GM23338 (cell line): ENCODE results near the gene OTUD4. TPM values are rescaled to one million over a fixed set of nuclear protein-coding genes. Genes with fewer than 3 reads are reported as not detected.

ENCODE experiments used
- ATAC-seq: fragments of 200-7000 bp; cut with Tn5 transposase; 3 replicates; pipeline ENCODE4 v1.9.1; 2020
- DNase-seq: peaks from one replicate; pipeline ENCODE4 v3.0.0-alpha.2; 2015; ENCODE audit warnings: low spot score
- H2AFZ ChIP-seq: fragments of 200-600 bp; sonication (generic); 2 replicates; pipeline ENCODE4 v1.8.0; 2016; ENCODE audit warnings: antibody characterized with exemption, mild to moderate bottlenecking, moderate library complexity
- H3F3A ChIP-seq: fragments of 200-600 bp; sonication (generic); replicated peaks from 2 replicates; pipeline ENCODE4 v1.8.0; 2017; ENCODE audit warnings: antibody characterized with exemption, mixed run types, low read depth
- H3K27ac ChIP-seq: fragments of 200-600 bp; sonication (generic); 2 replicates; pipeline ENCODE4 v1.6.1; 2016; ENCODE audit warnings: low read depth
- H3K27me3 ChIP-seq: fragments of 200-600 bp; sonication (generic); 2 replicates; pipeline ENCODE4 v1.8.0; 2016; ENCODE audit warnings: mild to moderate bottlenecking, mixed run types, moderate library complexity; ENCODE audit not compliant: insufficient read depth
- H3K36me3 ChIP-seq: fragments of 200-600 bp; sonication (generic); 2 replicates; pipeline ENCODE4 v1.8.0; 2016; ENCODE audit warnings: mild to moderate bottlenecking; ENCODE audit not compliant: insufficient read depth
- H3K4me1 ChIP-seq: fragments of 200-600 bp; sonication (generic); 2 replicates; pipeline ENCODE4 v1.8.0; 2016; ENCODE audit warnings: mild to moderate bottlenecking, moderate library complexity; ENCODE audit not compliant: insufficient read depth
- H3K4me2 ChIP-seq: fragments of 200-600 bp; sonication (generic); 2 replicates; pipeline ENCODE4 v1.7.1; 2017; ENCODE audit warnings: mixed run types
- H3K4me3 ChIP-seq: fragments of 200-600 bp; sonication (generic); 2 replicates; pipeline ENCODE4 v1.6.1; 2016; ENCODE audit warnings: mixed run types
- H3K79me2 ChIP-seq: fragments of 200-600 bp; sonication (generic); replicated peaks from 2 replicates; pipeline ENCODE4 v1.8.0; 2017; ENCODE audit warnings: mild to moderate bottlenecking; ENCODE audit not compliant: insufficient read depth
- H3K9me2 ChIP-seq: fragments of 200-600 bp; sonication (generic); 2 replicates; pipeline ENCODE4 v1.8.0; 2017; ENCODE audit not compliant: insufficient read depth
- H4K20me1 ChIP-seq: fragments of 200-600 bp; sonication (generic); replicated peaks from 2 replicates; pipeline ENCODE4 v1.8.0; 2017; ENCODE audit warnings: mild to moderate bottlenecking; ENCODE audit not compliant: insufficient read depth
- H3K27ac Mint-ChIP-seq: 2 replicates; pipeline ENCODE4 v1.8.0; 2020; ENCODE audit warnings: inconsistent platforms, mild to moderate bottlenecking, moderate library complexity, mixed read lengths
- H3K27me3 Mint-ChIP-seq: 3 replicates; pipeline ENCODE4 v1.8.0; 2022; ENCODE audit warnings: low read depth, mild to moderate bottlenecking, moderate library complexity, mixed read lengths, inconsistent platforms; ENCODE audit not compliant: insufficient read depth, poor library complexity
- H3K36me3 Mint-ChIP-seq: 3 replicates; pipeline ENCODE4 v1.8.0; 2021; ENCODE audit warnings: low read depth, mild to moderate bottlenecking, inconsistent platforms, moderate library complexity, mixed read lengths
- H3K4me1 Mint-ChIP-seq: 3 replicates; pipeline ENCODE4 v1.8.0; 2020; ENCODE audit warnings: mild to moderate bottlenecking, inconsistent platforms, mixed read lengths
- H3K4me3 Mint-ChIP-seq: 3 replicates; pipeline ENCODE4 v1.8.0; 2021; ENCODE audit warnings: moderate library complexity, mild to moderate bottlenecking, inconsistent platforms, mixed read lengths
- H3K9me3 Mint-ChIP-seq: 3 replicates; pipeline ENCODE4 v1.8.0; 2020; ENCODE audit warnings: moderate library complexity, mild to moderate bottlenecking, inconsistent platforms, mixed read lengths
- CREB1 ChIP-seq: fragments of 250-450 bp; sonication (Bioruptor Pico); IDR thresholded peaks from 2 replicates; pipeline ENCODE4 v1.5.0; 2020; ENCODE audit warnings: low read depth, mild to moderate bottlenecking, moderate library complexity
- EZH2 ChIP-seq: fragments of 200-600 bp; sonication (generic); IDR thresholded peaks from one replicate; pipeline ENCODE4 v1.8.0; 2017; ENCODE audit warnings: antibody characterized with exemption, mild to moderate bottlenecking, low read depth; ENCODE audit not compliant: unreplicated experiment
- EZH2phosphoT487 ChIP-seq: fragments of 200-600 bp; sonication (generic); IDR thresholded peaks from one replicate; pipeline ENCODE4 v1.8.1; 2018; ENCODE audit warnings: antibody characterized with exemption; ENCODE audit not compliant: unreplicated experiment
- JUNB ChIP-seq: IDR thresholded peaks from one replicate; pipeline ENCODE4 v1.6.1; 2016; ENCODE audit warnings: antibody characterized with exemption; ENCODE audit not compliant: unreplicated experiment
- NANOG ChIP-seq: IDR thresholded peaks from 2 replicates; pipeline ENCODE4 v1.6.1; 2016; ENCODE audit warnings: antibody characterized with exemption, borderline replicate concordance
- POLR2AphosphoS5 ChIP-seq: IDR thresholded peaks from 2 replicates; pipeline ENCODE4 v1.6.1; 2016; ENCODE audit warnings: antibody characterized with exemption, low read depth
- STAT1 ChIP-seq: IDR thresholded peaks from one replicate; pipeline ENCODE4 v1.6.1; 2016; ENCODE audit warnings: antibody characterized with exemption; ENCODE audit not compliant: unreplicated experiment
- ZNF114 ChIP-seq: fragments of 250-450 bp; sonication (Bioruptor Pico); IDR thresholded peaks from 2 replicates; pipeline ENCODE4 v1.5.0; 2020; ENCODE audit warnings: mild to moderate bottlenecking, moderate library complexity
- ZNF331 ChIP-seq: fragments of 250-450 bp; sonication (Bioruptor Pico); IDR thresholded peaks from 2 replicates; pipeline ENCODE4 v1.5.0; 2020; ENCODE audit warnings: low read depth, mild to moderate bottlenecking, moderate library complexity
- polyA plus RNA-seq: library from polyadenylated mRNA; unstranded; fragments of >200 nt; fragmentation: Nextera tagmentation; extraction: Ambion mirVana; gene quantifications from 2 replicates; pipeline ENCODE4 v1.2.1, GENCODE V29; 2016
- total RNA-seq: library from RNA; depleted of rRNA; stranded (reverse); fragments of >200 nt; shearing (Covaris generic); gene quantifications from 2 replicates; pipeline ENCODE4 v1.2.3, GENCODE V29; 2014
- TF ChIP-seq, protein P1 (sequence below), 2 experiments: fragments of 200-600 bp in 1 of 2; sonication (generic) in 1 of 2; conservative IDR thresholded peaks; 2 replicates each; pipeline versions ENCODE4 v1.5.1 to v1.6.1; 2016 to 2017; ENCODE audit warnings: antibody characterized with exemption in 2 of 2, low read depth in 2 of 2, mild to moderate bottlenecking in 2 of 2, moderate library complexity in 1 of 2
- TF ChIP-seq, protein P2 (sequence below): IDR thresholded peaks from one replicate; pipeline ENCODE4 v1.6.1; 2018; ENCODE audit warnings: antibody characterized with exemption; ENCODE audit not compliant: unreplicated experiment
- TF ChIP-seq, protein P3 (sequence below): IDR thresholded peaks from 2 replicates; pipeline ENCODE4 v1.6.1; 2016; ENCODE audit warnings: antibody characterized with exemption
- TF ChIP-seq, protein P4 (sequence below): fragments of 250-450 bp; sonication (Bioruptor Pico); IDR thresholded peaks from 2 replicates; pipeline ENCODE4 v1.5.0; 2020; ENCODE audit warnings: mild to moderate bottlenecking, moderate library complexity

OTUD4 gene
- total and polyA plus RNA-seq, 2 experiments from 2014 or later = 17.9 to 53.2 TPM

DNA sequence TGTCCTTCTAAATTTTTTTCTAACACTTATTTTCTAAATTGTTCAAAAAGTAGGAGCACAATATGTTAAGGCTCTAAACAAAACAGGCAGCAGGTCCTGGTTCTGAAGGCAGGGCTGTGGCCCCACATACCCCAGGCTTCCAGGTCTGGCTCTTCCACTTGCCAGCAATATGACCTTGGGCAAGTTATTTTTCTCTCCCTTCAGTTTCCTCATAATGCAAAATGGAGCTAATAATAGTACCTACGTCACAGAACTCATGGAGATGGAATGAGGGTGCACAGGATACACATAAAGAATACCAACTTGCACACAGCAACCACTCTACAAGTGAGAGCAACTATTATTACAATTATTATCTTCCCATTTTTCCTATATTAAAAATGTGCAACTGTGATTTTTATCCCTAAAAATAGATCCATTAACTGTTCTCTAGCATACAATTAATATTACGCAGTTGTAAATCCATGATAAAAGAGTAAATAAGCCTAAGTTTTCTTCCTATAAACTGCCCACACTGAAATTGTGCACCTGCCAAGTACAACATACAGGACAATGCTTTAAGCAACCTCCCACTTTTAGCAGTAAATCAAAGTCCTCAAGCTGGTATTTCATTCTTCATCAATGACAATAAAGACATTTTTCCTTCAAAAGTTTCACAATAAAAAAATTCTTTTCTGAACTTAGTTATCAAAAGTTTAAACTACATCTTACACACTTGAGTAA lies 27.0 kb downstream of the OTUD4 start:
- H3K4me2 ChIP-seq = no peak overlapping the region
- no peak overlapping the region for H3K27ac Mint-ChIP-seq
- no peak overlapping the region for H3K4me3 ChIP-seq
- no peak overlapping the region for H2AFZ ChIP-seq
- H3K79me2 ChIP-seq = peaks cover 9% of the 10 kb centered on the region; the same call in 1 of the 2 replicates
- H3K36me3 Mint-ChIP-seq = peaks cover 64% of the 10 kb centered on the region
- TF ChIP-seq NANOG (no peak), STAT1 (no peak), EZH2phosphoT487 (no peak), ZNF114 (CRISPR knock-in tag) (no peak), JUNB (no peak), EZH2 (no peak), ZNF331 (CRISPR knock-in tag) (no peak), CREB1 (CRISPR knock-in tag) (no peak), POLR2AphosphoS5 (no peak)
- TF ChIP-seq, protein P1, sequence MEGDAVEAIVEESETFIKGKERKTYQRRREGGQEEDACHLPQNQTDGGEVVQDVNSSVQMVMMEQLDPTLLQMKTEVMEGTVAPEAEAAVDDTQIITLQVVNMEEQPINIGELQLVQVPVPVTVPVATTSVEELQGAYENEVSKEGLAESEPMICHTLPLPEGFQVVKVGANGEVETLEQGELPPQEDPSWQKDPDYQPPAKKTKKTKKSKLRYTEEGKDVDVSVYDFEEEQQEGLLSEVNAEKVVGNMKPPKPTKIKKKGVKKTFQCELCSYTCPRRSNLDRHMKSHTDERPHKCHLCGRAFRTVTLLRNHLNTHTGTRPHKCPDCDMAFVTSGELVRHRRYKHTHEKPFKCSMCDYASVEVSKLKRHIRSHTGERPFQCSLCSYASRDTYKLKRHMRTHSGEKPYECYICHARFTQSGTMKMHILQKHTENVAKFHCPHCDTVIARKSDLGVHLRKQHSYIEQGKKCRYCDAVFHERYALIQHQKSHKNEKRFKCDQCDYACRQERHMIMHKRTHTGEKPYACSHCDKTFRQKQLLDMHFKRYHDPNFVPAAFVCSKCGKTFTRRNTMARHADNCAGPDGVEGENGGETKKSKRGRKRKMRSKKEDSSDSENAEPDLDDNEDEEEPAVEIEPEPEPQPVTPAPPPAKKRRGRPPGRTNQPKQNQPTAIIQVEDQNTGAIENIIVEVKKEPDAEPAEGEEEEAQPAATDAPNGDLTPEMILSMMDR (conservative IDR thresholded peaks at IDR 0.05; ENCODE audit: low read depth in 2 of 2) = no peak
- TF ChIP-seq, protein P2, sequence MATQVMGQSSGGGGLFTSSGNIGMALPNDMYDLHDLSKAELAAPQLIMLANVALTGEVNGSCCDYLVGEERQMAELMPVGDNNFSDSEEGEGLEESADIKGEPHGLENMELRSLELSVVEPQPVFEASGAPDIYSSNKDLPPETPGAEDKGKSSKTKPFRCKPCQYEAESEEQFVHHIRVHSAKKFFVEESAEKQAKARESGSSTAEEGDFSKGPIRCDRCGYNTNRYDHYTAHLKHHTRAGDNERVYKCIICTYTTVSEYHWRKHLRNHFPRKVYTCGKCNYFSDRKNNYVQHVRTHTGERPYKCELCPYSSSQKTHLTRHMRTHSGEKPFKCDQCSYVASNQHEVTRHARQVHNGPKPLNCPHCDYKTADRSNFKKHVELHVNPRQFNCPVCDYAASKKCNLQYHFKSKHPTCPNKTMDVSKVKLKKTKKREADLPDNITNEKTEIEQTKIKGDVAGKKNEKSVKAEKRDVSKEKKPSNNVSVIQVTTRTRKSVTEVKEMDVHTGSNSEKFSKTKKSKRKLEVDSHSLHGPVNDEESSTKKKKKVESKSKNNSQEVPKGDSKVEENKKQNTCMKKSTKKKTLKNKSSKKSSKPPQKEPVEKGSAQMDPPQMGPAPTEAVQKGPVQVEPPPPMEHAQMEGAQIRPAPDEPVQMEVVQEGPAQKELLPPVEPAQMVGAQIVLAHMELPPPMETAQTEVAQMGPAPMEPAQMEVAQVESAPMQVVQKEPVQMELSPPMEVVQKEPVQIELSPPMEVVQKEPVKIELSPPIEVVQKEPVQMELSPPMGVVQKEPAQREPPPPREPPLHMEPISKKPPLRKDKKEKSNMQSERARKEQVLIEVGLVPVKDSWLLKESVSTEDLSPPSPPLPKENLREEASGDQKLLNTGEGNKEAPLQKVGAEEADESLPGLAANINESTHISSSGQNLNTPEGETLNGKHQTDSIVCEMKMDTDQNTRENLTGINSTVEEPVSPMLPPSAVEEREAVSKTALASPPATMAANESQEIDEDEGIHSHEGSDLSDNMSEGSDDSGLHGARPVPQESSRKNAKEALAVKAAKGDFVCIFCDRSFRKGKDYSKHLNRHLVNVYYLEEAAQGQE = no peak
- TF ChIP-seq, protein P3, sequence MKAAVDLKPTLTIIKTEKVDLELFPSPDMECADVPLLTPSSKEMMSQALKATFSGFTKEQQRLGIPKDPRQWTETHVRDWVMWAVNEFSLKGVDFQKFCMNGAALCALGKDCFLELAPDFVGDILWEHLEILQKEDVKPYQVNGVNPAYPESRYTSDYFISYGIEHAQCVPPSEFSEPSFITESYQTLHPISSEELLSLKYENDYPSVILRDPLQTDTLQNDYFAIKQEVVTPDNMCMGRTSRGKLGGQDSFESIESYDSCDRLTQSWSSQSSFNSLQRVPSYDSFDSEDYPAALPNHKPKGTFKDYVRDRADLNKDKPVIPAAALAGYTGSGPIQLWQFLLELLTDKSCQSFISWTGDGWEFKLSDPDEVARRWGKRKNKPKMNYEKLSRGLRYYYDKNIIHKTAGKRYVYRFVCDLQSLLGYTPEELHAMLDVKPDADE = no peak
- TF ChIP-seq, protein P4, sequence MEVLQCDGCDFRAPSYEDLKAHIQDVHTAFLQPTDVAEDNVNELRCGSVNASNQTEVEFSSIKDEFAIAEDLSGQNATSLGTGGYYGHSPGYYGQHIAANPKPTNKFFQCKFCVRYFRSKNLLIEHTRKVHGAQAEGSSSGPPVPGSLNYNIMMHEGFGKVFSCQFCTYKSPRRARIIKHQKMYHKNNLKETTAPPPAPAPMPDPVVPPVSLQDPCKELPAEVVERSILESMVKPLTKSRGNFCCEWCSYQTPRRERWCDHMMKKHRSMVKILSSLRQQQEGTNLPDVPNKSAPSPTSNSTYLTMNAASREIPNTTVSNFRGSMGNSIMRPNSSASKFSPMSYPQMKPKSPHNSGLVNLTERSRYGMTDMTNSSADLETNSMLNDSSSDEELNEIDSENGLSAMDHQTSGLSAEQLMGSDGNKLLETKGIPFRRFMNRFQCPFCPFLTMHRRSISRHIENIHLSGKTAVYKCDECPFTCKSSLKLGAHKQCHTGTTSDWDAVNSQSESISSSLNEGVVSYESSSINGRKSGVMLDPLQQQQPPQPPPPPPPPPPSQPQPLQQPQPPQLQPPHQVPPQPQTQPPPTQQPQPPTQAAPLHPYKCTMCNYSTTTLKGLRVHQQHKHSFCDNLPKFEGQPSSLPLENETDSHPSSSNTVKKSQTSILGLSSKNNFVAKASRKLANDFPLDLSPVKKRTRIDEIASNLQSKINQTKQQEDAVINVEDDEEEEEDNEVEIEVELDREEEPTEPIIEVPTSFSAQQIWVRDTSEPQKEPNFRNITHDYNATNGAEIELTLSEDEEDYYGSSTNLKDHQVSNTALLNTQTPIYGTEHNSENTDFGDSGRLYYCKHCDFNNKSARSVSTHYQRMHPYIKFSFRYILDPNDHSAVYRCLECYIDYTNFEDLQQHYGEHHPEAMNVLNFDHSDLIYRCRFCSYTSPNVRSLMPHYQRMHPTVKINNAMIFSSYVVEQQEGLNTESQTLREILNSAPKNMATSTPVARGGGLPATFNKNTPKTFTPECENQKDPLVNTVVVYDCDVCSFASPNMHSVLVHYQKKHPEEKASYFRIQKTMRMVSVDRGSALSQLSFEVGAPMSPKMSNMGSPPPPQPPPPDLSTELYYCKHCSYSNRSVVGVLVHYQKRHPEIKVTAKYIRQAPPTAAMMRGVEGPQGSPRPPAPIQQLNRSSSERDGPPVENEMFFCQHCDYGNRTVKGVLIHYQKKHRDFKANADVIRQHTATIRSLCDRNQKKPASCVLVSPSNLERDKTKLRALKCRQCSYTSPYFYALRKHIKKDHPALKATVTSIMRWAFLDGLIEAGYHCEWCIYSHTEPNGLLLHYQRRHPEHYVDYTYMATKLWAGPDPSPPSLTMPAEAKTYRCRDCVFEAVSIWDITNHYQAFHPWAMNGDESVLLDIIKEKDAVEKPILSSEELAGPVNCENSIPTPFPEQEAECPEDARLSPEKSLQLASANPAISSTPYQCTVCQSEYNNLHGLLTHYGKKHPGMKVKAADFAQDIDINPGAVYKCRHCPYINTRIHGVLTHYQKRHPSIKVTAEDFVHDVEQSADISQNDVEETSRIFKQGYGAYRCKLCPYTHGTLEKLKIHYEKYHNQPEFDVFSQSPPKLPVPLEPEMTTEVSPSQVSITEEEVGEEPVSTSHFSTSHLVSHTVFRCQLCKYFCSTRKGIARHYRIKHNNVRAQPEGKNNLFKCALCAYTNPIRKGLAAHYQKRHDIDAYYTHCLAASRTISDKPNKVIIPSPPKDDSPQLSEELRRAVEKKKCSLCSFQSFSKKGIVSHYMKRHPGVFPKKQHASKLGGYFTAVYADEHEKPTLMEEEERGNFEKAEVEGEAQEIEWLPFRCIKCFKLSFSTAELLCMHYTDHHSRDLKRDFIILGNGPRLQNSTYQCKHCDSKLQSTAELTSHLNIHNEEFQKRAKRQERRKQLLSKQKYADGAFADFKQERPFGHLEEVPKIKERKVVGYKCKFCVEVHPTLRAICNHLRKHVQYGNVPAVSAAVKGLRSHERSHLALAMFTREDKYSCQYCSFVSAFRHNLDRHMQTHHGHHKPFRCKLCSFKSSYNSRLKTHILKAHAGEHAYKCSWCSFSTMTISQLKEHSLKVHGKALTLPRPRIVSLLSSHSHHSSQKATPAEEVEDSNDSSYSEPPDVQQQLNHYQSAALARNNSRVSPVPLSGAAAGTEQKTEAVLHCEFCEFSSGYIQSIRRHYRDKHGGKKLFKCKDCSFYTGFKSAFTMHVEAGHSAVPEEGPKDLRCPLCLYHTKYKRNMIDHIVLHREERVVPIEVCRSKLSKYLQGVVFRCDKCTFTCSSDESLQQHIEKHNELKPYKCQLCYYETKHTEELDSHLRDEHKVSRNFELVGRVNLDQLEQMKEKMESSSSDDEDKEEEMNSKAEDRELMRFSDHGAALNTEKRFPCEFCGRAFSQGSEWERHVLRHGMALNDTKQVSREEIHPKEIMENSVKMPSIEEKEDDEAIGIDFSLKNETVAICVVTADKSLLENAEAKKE (CRISPR knock-in tag) = no peak
- DNase-seq (no peak), ATAC-seq (no peak)
- no peaks in the 10 kb centered on the region for H3K9me3 Mint-ChIP-seq
- peaks cover 30% of the 10 kb centered on the region for H3K36me3 ChIP-seq
- no peaks in the 10 kb centered on the region for H3F3A ChIP-seq
- no peaks in the 10 kb centered on the region for H3K27me3 ChIP-seq
- H3K4me3 Mint-ChIP-seq = no peak overlapping the region
- no peak overlapping the region for H3K27ac ChIP-seq
- H3K27me3 Mint-ChIP-seq = no peaks in the 10 kb centered on the region
- H4K20me1 ChIP-seq = 0 out of 2 replicates have a peak, but pooled peaks cover 6% of the 10 kb centered on the region
- no peaks in the 10 kb centered on the region for H3K4me1 ChIP-seq
- no peaks in the 10 kb centered on the region for H3K4me1 Mint-ChIP-seq
- H3K9me2 ChIP-seq = no peaks in the 10 kb centered on the region
